Smooth muscle cell (in vitro differentiated cells): ENCODE results near the gene MAPT. TPM values are rescaled to one million over a fixed set of nuclear protein-coding genes. Genes with fewer than 3 reads are reported as not detected.

Experiments used
- DNase-seq: peaks from one replicate; lab custom pipeline; 2025; ENCODE audit not compliant: unreplicated experiment; lab: John Stamatoyannopoulos, UW
- H2AFZ ChIP-seq: fragments of 200-600 bp; sonication (generic); 2 replicates; pipeline ENCODE4 v1.6.0; 2016; ENCODE audit warnings: antibody characterized with exemption, low read depth, mild to moderate bottlenecking
- H3F3A ChIP-seq: fragments of 200-600 bp; sonication (generic); 2 replicates; pipeline ENCODE4 v1.6.0; 2017; ENCODE audit warnings: antibody characterized with exemption, low read depth
- H3K27ac ChIP-seq: fragments of 200-600 bp; sonication (generic); 2 replicates; pipeline ENCODE4 v1.5.1; 2016; ENCODE audit warnings: low read depth, mild to moderate bottlenecking
- H3K27me3 ChIP-seq: fragments of 200-600 bp; sonication (generic); 2 replicates; pipeline ENCODE4 v1.6.1; 2016; ENCODE audit warnings: low read depth, mild to moderate bottlenecking
- H3K36me3 ChIP-seq: fragments of 200-600 bp; sonication (generic); 2 replicates; pipeline ENCODE4 v1.5.1; 2016; ENCODE audit warnings: low read depth
- H3K4me1 ChIP-seq: fragments of 200-600 bp; sonication (generic); 2 replicates; pipeline ENCODE4 v1.5.1; 2016; ENCODE audit warnings: low read depth
- H3K4me2 ChIP-seq: fragments of 200-600 bp; sonication (generic); 2 replicates; pipeline ENCODE4 v1.6.0; 2016; ENCODE audit warnings: mild to moderate bottlenecking
- H3K4me3 ChIP-seq: fragments of 200-600 bp; sonication (generic); 2 replicates; pipeline ENCODE4 v1.5.1; 2016; ENCODE audit warnings: mild to moderate bottlenecking
- H3K79me2 ChIP-seq: fragments of 200-600 bp; sonication (generic); 2 replicates; pipeline ENCODE4 v1.6.0; 2016; ENCODE audit warnings: low read depth, mild to moderate bottlenecking
- H3K9ac ChIP-seq: fragments of 200-600 bp; sonication (generic); 2 replicates; pipeline ENCODE4 v1.6.0; 2016; ENCODE audit warnings: low read depth
- H3K9me3 ChIP-seq: fragments of 200-600 bp; sonication (generic); replicated peaks from 2 replicates; pipeline ENCODE4 v1.5.1; 2016; ENCODE audit warnings: low read depth
- H4K20me1 ChIP-seq: fragments of 200-600 bp; sonication (generic); 2 replicates; pipeline ENCODE4 v1.6.0; 2016; ENCODE audit warnings: low read depth
- CTCF ChIP-seq: fragments of 200-600 bp; sonication (generic); IDR thresholded peaks from 2 replicates; pipeline ENCODE4 v1.5.1; 2017; ENCODE audit warnings: borderline replicate concordance, mild to moderate bottlenecking, antibody characterized with exemption; ENCODE audit not compliant: insufficient read depth, poor library complexity, severe bottlenecking
- WGBS: methylation state at CpG from one replicate; pipeline ENCODE4 v1.1.7; 2016; ENCODE audit warnings: low lambda C conversion rate; 5-methylcytosine and 5-hydroxymethylcytosine counted together
- polyA plus RNA-seq: library from polyadenylated mRNA; unstranded; fragments of >200 nt; fragmentation: Nextera tagmentation; extraction: Ambion mirVana; gene quantifications from 2 replicates; pipeline ENCODE4 v1.2.1, GENCODE V29; 2016
- total RNA-seq: library from RNA; depleted of rRNA; stranded (reverse); fragments of >200 nt; gene quantifications from 2 replicates; pipeline ENCODE4 v1.2.3, GENCODE V29; 2014

The MAPT gene
- total and polyA plus RNA-seq, 2 experiments from 2014 or later = 0.49 to 1.7 TPM

GRCh38 chr17:45962221-45962972, 68.0 kb downstream of the MAPT start:
- Histone ChIP-seq H3K4me1 (no peaks in the 10 kb centered on the region), H3K79me2 (no peaks in the 10 kb centered on the region), H4K20me1 (no peaks in the 10 kb centered on the region), H3K27ac (no peak overlapping the region), H3K4me2 (no peak overlapping the region), H3F3A (no peaks in the 10 kb centered on the region), H3K27me3 (peaks cover 7% of the 10 kb centered on the region), H3K4me3 (no peak overlapping the region), H3K9ac (no peak overlapping the region), H3K36me3 (no peaks in the 10 kb centered on the region), H2AFZ (no peak overlapping the region), H3K9me3 (no peaks in the 10 kb centered on the region)
- TF ChIP-seq CTCF = no peak
- no peak for DNase-seq
- WGBS = 93% methylated on average over 12 of the region's 12 CpGs

GRCh38 chr17:45963283-45963682, 68.9 kb downstream of the MAPT start:
- H3K9me3 ChIP-seq = no peaks in the 10 kb centered on the region
- WGBS = 84% methylated on average over 5 of the region's 5 CpGs
- no peak overlapping the region for H3K27ac ChIP-seq
- no peaks in the 10 kb centered on the region for H3K79me2 ChIP-seq
- no peak overlapping the region for H3K4me3 ChIP-seq
- no peaks in the 10 kb centered on the region for H3K36me3 ChIP-seq
- H2AFZ ChIP-seq = no peak overlapping the region
- H3K27me3 ChIP-seq = peaks cover 7% of the 10 kb centered on the region
- H3K4me1 ChIP-seq = no peaks in the 10 kb centered on the region
- no peak for TF ChIP-seq CTCF
- DNase-seq = no peak
- H3K4me2 ChIP-seq = no peak overlapping the region
- H3F3A ChIP-seq = no peaks in the 10 kb centered on the region
- H3K9ac ChIP-seq = no peak overlapping the region
- H4K20me1 ChIP-seq = no peaks in the 10 kb centered on the region

GRCh38 chr17:45963889-45964288, 69.5 kb downstream of the MAPT start:
- Histone ChIP-seq H3K36me3 (no peaks in the 10 kb centered on the region), H3K9me3 (no peaks in the 10 kb centered on the region), H3K79me2 (no peaks in the 10 kb centered on the region), H2AFZ (no peak overlapping the region), H3K4me3 (no peak overlapping the region), H3K9ac (no peak overlapping the region), H3K4me2 (no peak overlapping the region), H3K4me1 (no peaks in the 10 kb centered on the region), H3K27ac (no peak overlapping the region), H4K20me1 (no peaks in the 10 kb centered on the region), H3K27me3 (peaks cover 7% of the 10 kb centered on the region), H3F3A (no peaks in the 10 kb centered on the region)
- no peak for DNase-seq
- WGBS = 83% methylated on average over 5 of the region's 5 CpGs
- TF ChIP-seq CTCF = no peak

GRCh38 chr17:45964634-45965033, 70.3 kb downstream of the MAPT start:
- H2AFZ ChIP-seq = no peak overlapping the region
- H4K20me1 ChIP-seq = no peaks in the 10 kb centered on the region
- H3K4me3 ChIP-seq = no peak overlapping the region
- DNase-seq = no peak
- H3K36me3 ChIP-seq = no peaks in the 10 kb centered on the region
- no peak overlapping the region for H3K4me2 ChIP-seq
- H3K4me1 ChIP-seq = no peaks in the 10 kb centered on the region
- H3K27ac ChIP-seq = no peak overlapping the region
- H3K79me2 ChIP-seq = no peaks in the 10 kb centered on the region
- H3F3A ChIP-seq = no peaks in the 10 kb centered on the region
- 96% methylated on average over 4 of the region's 4 CpGs for WGBS
- no peaks in the 10 kb centered on the region for H3K9me3 ChIP-seq
- H3K9ac ChIP-seq = no peak overlapping the region
- no peak for TF ChIP-seq CTCF
- peaks cover 7% of the 10 kb centered on the region for H3K27me3 ChIP-seq
